Astrocyte (in vitro differentiated cells and primary cell): Measurements from ENCODE around the gene RHOBTB1.
"Not testable (repeated sequence)": the region's sequence is repeated elsewhere in the genome, so short reads cannot be mapped to it uniquely, and the experiment has no call there.

Experiments
- EZH2 ChIP-seq: IDR thresholded peaks from 2 replicates; pipeline ENCODE4 v1.6.1; 2012; ENCODE audit warnings: mild to moderate bottlenecking, low read length, inconsistent platforms; ENCODE audit not compliant: insufficient read depth
- TF ChIP-seq, protein P1 (sequence below): IDR thresholded peaks from 2 replicates; pipeline ENCODE4 v1.5.1; 2011; ENCODE audit warnings: low read depth, mild to moderate bottlenecking, inconsistent platforms, low read length, moderate library complexity; ENCODE audit not compliant: insufficient read depth

DNA sequence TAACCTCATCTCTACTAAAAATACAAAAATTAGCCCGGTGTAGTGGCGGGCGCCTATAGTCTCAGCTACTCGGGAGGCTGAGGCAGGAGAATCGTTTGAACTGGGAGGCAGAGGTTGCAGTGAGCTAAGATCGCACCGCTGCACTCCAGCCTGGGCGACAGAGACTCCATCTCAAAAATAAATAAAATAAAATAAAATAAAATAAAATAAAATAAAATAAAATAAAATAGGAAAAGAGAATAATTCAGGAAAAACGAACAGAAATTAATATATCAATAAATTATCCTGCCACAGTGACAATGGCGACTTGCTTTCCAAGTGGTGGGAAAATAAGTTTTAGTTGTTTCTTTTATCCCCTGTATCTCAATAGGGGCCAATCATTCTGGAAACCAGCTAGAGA, 102.8 kb downstream of the RHOBTB1 start:
- TF ChIP-seq, protein P1, sequence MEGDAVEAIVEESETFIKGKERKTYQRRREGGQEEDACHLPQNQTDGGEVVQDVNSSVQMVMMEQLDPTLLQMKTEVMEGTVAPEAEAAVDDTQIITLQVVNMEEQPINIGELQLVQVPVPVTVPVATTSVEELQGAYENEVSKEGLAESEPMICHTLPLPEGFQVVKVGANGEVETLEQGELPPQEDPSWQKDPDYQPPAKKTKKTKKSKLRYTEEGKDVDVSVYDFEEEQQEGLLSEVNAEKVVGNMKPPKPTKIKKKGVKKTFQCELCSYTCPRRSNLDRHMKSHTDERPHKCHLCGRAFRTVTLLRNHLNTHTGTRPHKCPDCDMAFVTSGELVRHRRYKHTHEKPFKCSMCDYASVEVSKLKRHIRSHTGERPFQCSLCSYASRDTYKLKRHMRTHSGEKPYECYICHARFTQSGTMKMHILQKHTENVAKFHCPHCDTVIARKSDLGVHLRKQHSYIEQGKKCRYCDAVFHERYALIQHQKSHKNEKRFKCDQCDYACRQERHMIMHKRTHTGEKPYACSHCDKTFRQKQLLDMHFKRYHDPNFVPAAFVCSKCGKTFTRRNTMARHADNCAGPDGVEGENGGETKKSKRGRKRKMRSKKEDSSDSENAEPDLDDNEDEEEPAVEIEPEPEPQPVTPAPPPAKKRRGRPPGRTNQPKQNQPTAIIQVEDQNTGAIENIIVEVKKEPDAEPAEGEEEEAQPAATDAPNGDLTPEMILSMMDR: not testable (repeated sequence)
- not testable (repeated sequence) for TF ChIP-seq EZH2
